ENCODE data around the gene SPCS1. TPM values are rescaled to one million over a fixed set of nuclear protein-coding genes. Genes with fewer than 3 reads are reported as not detected.
A peak's percentile ranks its signal among the peaks of the same experiment; 100 is the strongest.

Gene SPCS1
- total RNA-seq, 1 donor from 2014 or later, result 62.4 TPM

GRCh38 chr3:52685709-52686691 is 19.9 kb upstream of the SPCS1 start, which contains the start of the genes GNL3 and PBRM1:
TSS of gene GNL3 (plus strand) at chr3:52686032. CDS start at chr3:52686093, 61 bp downstream.
TSS of gene PBRM1 (minus strand) at chr3:52685913.
- H3K4me3 Mint-ChIP-seq (ENCODE audit: unreplicated experiment), result peak within 1 kb of the TSS; percentile 98
- H3K27me3 Mint-ChIP-seq (ENCODE audit: unreplicated experiment), result peaks cover 5% of the 10 kb centered on the region
- H3K4me1 Mint-ChIP-seq (ENCODE audit: low read depth, unreplicated experiment), result peaks cover 19% of the 10 kb centered on the region
- peak within 1 kb of the TSS; percentile 98 for H3K27ac Mint-ChIP-seq (ENCODE audit: unreplicated experiment)
- peaks cover 9% of the 10 kb centered on the region for H3K9me3 Mint-ChIP-seq (ENCODE audit: unreplicated experiment)
- DNase-seq, result peak; percentile 95
- H3K36me3 Mint-ChIP-seq (ENCODE audit: unreplicated experiment), result peaks cover 4% of the 10 kb centered on the region
- no peak for TF ChIP-seq CTCF (IDR thresholded peaks at IDR 0.05; ENCODE audit: partially characterized antibody, unreplicated experiment)

GRCh38 chr3:52688266-52688665 is 17.6 kb upstream of the SPCS1 start:
- no peak for DNase-seq
- H3K36me3 Mint-ChIP-seq (ENCODE audit: unreplicated experiment), result peaks cover 4% of the 10 kb centered on the region
- no peak overlapping the region for H3K4me3 Mint-ChIP-seq (ENCODE audit: unreplicated experiment)
- H3K27ac Mint-ChIP-seq (ENCODE audit: unreplicated experiment), result no peak overlapping the region
- TF ChIP-seq CTCF (IDR thresholded peaks at IDR 0.05; ENCODE audit: partially characterized antibody, unreplicated experiment), result no peak
- H3K4me1 Mint-ChIP-seq (ENCODE audit: low read depth, unreplicated experiment), result peaks cover 5% of the 10 kb centered on the region
- peaks cover 5% of the 10 kb centered on the region for H3K27me3 Mint-ChIP-seq (ENCODE audit: unreplicated experiment)
- peaks cover 9% of the 10 kb centered on the region for H3K9me3 Mint-ChIP-seq (ENCODE audit: unreplicated experiment)

- peaks cover 4% of the 10 kb centered on the region for H3K36me3 Mint-ChIP-seq (ENCODE audit: unreplicated experiment)
- H3K27ac Mint-ChIP-seq (ENCODE audit: unreplicated experiment), result no peak overlapping the region
- peaks cover 4% of the 10 kb centered on the region for H3K4me1 Mint-ChIP-seq (ENCODE audit: low read depth, unreplicated experiment)
- no peak overlapping the region for H3K4me3 Mint-ChIP-seq (ENCODE audit: unreplicated experiment)
- H3K9me3 Mint-ChIP-seq (ENCODE audit: unreplicated experiment), result peaks cover 9% of the 10 kb centered on the region
- DNase-seq, result no peak
- no peak for TF ChIP-seq CTCF (IDR thresholded peaks at IDR 0.05; ENCODE audit: partially characterized antibody, unreplicated experiment)
- H3K27me3 Mint-ChIP-seq (ENCODE audit: unreplicated experiment), result peaks cover 5% of the 10 kb centered on the region
Measured at GRCh38 chr3:52689151-52689550, 16.8 kb upstream of the SPCS1 start.

GRCh38 chr3:52690560-52690959 is 15.3 kb upstream of the SPCS1 start:
- peak overlapping the region; percentile 52 for H3K27ac Mint-ChIP-seq (ENCODE audit: unreplicated experiment)
- no peaks in the 10 kb centered on the region for H3K36me3 Mint-ChIP-seq (ENCODE audit: unreplicated experiment)
- no peak for DNase-seq
- H3K4me1 Mint-ChIP-seq (ENCODE audit: low read depth, unreplicated experiment), result no peaks in the 10 kb centered on the region
- peaks cover 5% of the 10 kb centered on the region for H3K9me3 Mint-ChIP-seq (ENCODE audit: unreplicated experiment)
- H3K27me3 Mint-ChIP-seq (ENCODE audit: unreplicated experiment), result peaks cover 3% of the 10 kb centered on the region
- TF ChIP-seq CTCF (IDR thresholded peaks at IDR 0.05; ENCODE audit: partially characterized antibody, unreplicated experiment), result no peak
- H3K4me3 Mint-ChIP-seq (ENCODE audit: unreplicated experiment), result peak overlapping the region; percentile 15

- Mint-ChIP-seq H3K27me3 (ENCODE audit: unreplicated experiment) (no peaks in the 10 kb centered on the region), H3K4me1 (ENCODE audit: low read depth, unreplicated experiment) (no peaks in the 10 kb centered on the region), H3K36me3 (ENCODE audit: unreplicated experiment) (no peaks in the 10 kb centered on the region), H3K27ac (ENCODE audit: unreplicated experiment) (no peak overlapping the region), H3K9me3 (ENCODE audit: unreplicated experiment) (no peaks in the 10 kb centered on the region), H3K4me3 (ENCODE audit: unreplicated experiment) (no peak overlapping the region)
- DNase-seq, result no peak
- no peak for TF ChIP-seq CTCF (IDR thresholded peaks at IDR 0.05; ENCODE audit: partially characterized antibody, unreplicated experiment)
Measured at GRCh38 chr3:52693071-52693470, 12.8 kb upstream of the SPCS1 start.
